H9 (cell line): ENCODE data around the gene ICE2. TPM values are rescaled to one million over a fixed set of nuclear protein-coding genes. Genes with fewer than 3 reads are reported as not detected.

Source experiments
- DNase-seq: peaks from one replicate; pipeline ENCODE4 v3.0.0-alpha.2; 2017
- H2AFZ ChIP-seq: one replicate; pipeline ENCODE4 v1.6.1; 2013; ENCODE audit warnings: mild to moderate bottlenecking, low read length, control low read depth, moderate library complexity
- H2AK5ac ChIP-seq: 2 replicates; pipeline ENCODE4 v1.6.1; 2013; ENCODE audit warnings: low read length, control low read depth, mixed read lengths; ENCODE audit not compliant: insufficient read length
- H2BK120ac ChIP-seq: one replicate; pipeline ENCODE4 v1.6.1; 2013; ENCODE audit warnings: low read depth, mild to moderate bottlenecking, low read length, control low read depth, inconsistent platforms; ENCODE audit not compliant: poor library complexity, severe bottlenecking
- H2BK12ac ChIP-seq: 2 replicates; pipeline ENCODE4 v1.6.1; 2013; ENCODE audit warnings: low read length, control low read depth, mixed read lengths, low read depth; ENCODE audit not compliant: insufficient read length
- H2BK15ac ChIP-seq: 2 replicates; pipeline ENCODE4 v1.6.1; 2013; ENCODE audit warnings: low read depth, low read length, control low read depth
- H2BK20ac ChIP-seq: one replicate; pipeline ENCODE4 v1.6.1; 2013; ENCODE audit warnings: low read depth, mild to moderate bottlenecking, low read length, control low read depth, inconsistent platforms; ENCODE audit not compliant: poor library complexity, severe bottlenecking
- H2BK5ac ChIP-seq: 2 replicates; pipeline ENCODE4 v1.6.1; 2013; ENCODE audit warnings: low read length, control low read depth, mixed read lengths; ENCODE audit not compliant: insufficient read length
- H3K14ac ChIP-seq: 2 replicates; pipeline ENCODE4 v1.6.1; 2013; ENCODE audit warnings: low read length, control low read depth; ENCODE audit not compliant: insufficient read depth
- H3K18ac ChIP-seq: 2 replicates; pipeline ENCODE4 v1.6.1; 2013; ENCODE audit warnings: low read depth, mild to moderate bottlenecking, mixed read lengths, low read length, control low read depth; ENCODE audit not compliant: insufficient read length
- H3K23ac ChIP-seq: 2 replicates; pipeline ENCODE4 v1.6.1; 2013; ENCODE audit warnings: low read length, control low read depth, mixed read lengths, low read depth; ENCODE audit not compliant: insufficient read length
- H3K23me2 ChIP-seq: 2 replicates; pipeline ENCODE4 v1.6.1; 2013; ENCODE audit warnings: low read depth, mild to moderate bottlenecking, mixed read lengths, low read length, control low read depth; ENCODE audit not compliant: insufficient read length, poor library complexity, severe bottlenecking
- H3K27ac ChIP-seq: 2 replicates; pipeline ENCODE4 v1.5.1; 2013; ENCODE audit warnings: low read length, control low read depth, mixed read lengths, low read depth; ENCODE audit not compliant: insufficient read length
- H3K27me3 ChIP-seq: 2 replicates; pipeline ENCODE4 v1.6.1; 2013; ENCODE audit warnings: low read length, control low read depth, inconsistent platforms; ENCODE audit not compliant: insufficient read depth
- H3K4ac ChIP-seq: 2 replicates; pipeline ENCODE4 v1.6.1; 2013; ENCODE audit warnings: low read depth, mild to moderate bottlenecking, control low read depth, inconsistent platforms, low read length, moderate library complexity
- H3K4me1 ChIP-seq: 2 replicates; pipeline ENCODE4 v1.6.1; 2013; ENCODE audit warnings: low read length, control low read depth, inconsistent platforms; ENCODE audit not compliant: insufficient read depth
- H3K4me2 ChIP-seq: 2 replicates; pipeline ENCODE4 v1.6.1; 2013; ENCODE audit warnings: low read length, control low read depth, mixed read lengths; ENCODE audit not compliant: insufficient read length, insufficient read depth
- H3K56ac ChIP-seq: 2 replicates; pipeline ENCODE4 v1.6.1; 2013; ENCODE audit warnings: low read depth, mild to moderate bottlenecking, mixed read lengths, low read length, control low read depth; ENCODE audit not compliant: insufficient read length
- H3K79me1 ChIP-seq: 2 replicates; pipeline ENCODE4 v1.6.1; 2013; ENCODE audit warnings: low read depth, mild to moderate bottlenecking, moderate library complexity, low read length, control low read depth, inconsistent platforms; ENCODE audit not compliant: insufficient read depth, poor library complexity, severe bottlenecking
- H3K79me2 ChIP-seq: 2 replicates; pipeline ENCODE4 v1.6.1; 2013; ENCODE audit warnings: low read length, control low read depth, inconsistent platforms; ENCODE audit not compliant: insufficient read depth
- H3K9ac ChIP-seq: 2 replicates; pipeline ENCODE4 v1.6.1; 2013; ENCODE audit warnings: low read length, control low read depth, mixed read lengths; ENCODE audit not compliant: insufficient read length; ENCODE audit errors: extremely low read depth
- H3K9me3 ChIP-seq: one replicate; pipeline ENCODE4 v1.6.1; 2013; ENCODE audit warnings: low read depth, low read length, inconsistent platforms; ENCODE audit not compliant: control insufficient read depth
- H3T11ph ChIP-seq: one replicate; pipeline ENCODE4 v1.6.1; 2013; ENCODE audit warnings: mild to moderate bottlenecking, low read length, control low read depth, inconsistent platforms
- H4K20me1 ChIP-seq: one replicate; pipeline ENCODE4 v1.6.1; 2013; ENCODE audit not compliant: control insufficient read depth, insufficient read length, insufficient read depth
- H4K5ac ChIP-seq: 2 replicates; pipeline ENCODE4 v1.6.1; 2013; ENCODE audit warnings: low read depth, mild to moderate bottlenecking, mixed read lengths, low read length, control low read depth; ENCODE audit not compliant: insufficient read length
- H4K8ac ChIP-seq: replicated peaks from 2 replicates; pipeline ENCODE4 v1.6.1; 2013; ENCODE audit warnings: low read length, control low read depth, mixed read lengths, low read depth; ENCODE audit not compliant: insufficient read length
- H4K91ac ChIP-seq: 2 replicates; pipeline ENCODE4 v1.6.1; 2013; ENCODE audit warnings: low read depth, mild to moderate bottlenecking, moderate library complexity, mixed read lengths, low read length, control low read depth; ENCODE audit not compliant: insufficient read length
- H3K27ac Mint-ChIP-seq, 3 experiments: 2 replicates in 2 of 3; 3 replicates in 1 of 3; pipeline ENCODE4 v1.8.0; 2020 to 2021; ENCODE audit warnings: mixed read lengths in 3 of 3, mild to moderate bottlenecking in 1 of 3, moderate library complexity in 1 of 3
- H3K27me3 Mint-ChIP-seq: 2 replicates; pipeline ENCODE4 v1.8.0; 2021; ENCODE audit warnings: low read depth, mild to moderate bottlenecking, moderate library complexity, mixed read lengths
- H3K36me3 Mint-ChIP-seq, 3 experiments: 2 replicates in 2 of 3; 3 replicates in 1 of 3; pipeline ENCODE4 v1.8.0; 2020 to 2021; ENCODE audit warnings: low read depth in 3 of 3, mixed read lengths in 3 of 3; ENCODE audit not compliant: insufficient read depth in 1 of 3
- H3K4me1 Mint-ChIP-seq, 2 experiments: 2 replicates each; pipeline ENCODE4 v1.8.0; 2020; ENCODE audit warnings: mixed read lengths in 2 of 2
- H3K4me3 Mint-ChIP-seq, 2 experiments: 2 replicates in 1 of 2; 3 replicates in 1 of 2; pipeline ENCODE4 v1.8.0; 2020 to 2021; ENCODE audit warnings: mild to moderate bottlenecking in 2 of 2, mixed read lengths in 2 of 2, moderate library complexity in 1 of 2
- H3K9me3 Mint-ChIP-seq, 2 experiments: 2 replicates in 1 of 2; 3 replicates in 1 of 2; pipeline ENCODE4 v1.8.0; 2020; ENCODE audit warnings: mild to moderate bottlenecking in 2 of 2, mixed read lengths in 2 of 2, moderate library complexity in 1 of 2
- CTCF ChIP-seq: fragments of 200-600 bp; sonication (generic); conservative IDR thresholded peaks from 3 replicates; pipeline ENCODE4 v1.8.0; 2021; ENCODE audit warnings: antibody characterized with exemption, mild to moderate bottlenecking
- total RNA-seq: library from RNA; stranded (reverse); gene quantifications from 2 replicates; pipeline ENCODE4 v1.2.1, GENCODE V29; 2021

The ICE2 gene
- total RNA-seq, 1 experiment from 2014 or later, result 76.3 TPM

- H2BK12ac ChIP-seq, result no peak overlapping the region
- H3K18ac ChIP-seq, result no peak overlapping the region
- no peak overlapping the region for H3K23ac ChIP-seq
- no peak overlapping the region for H2BK15ac ChIP-seq
- H4K5ac ChIP-seq, result no peak overlapping the region
- no peak overlapping the region for H3K4ac ChIP-seq
- DNase-seq, result no peak
- H2AK5ac ChIP-seq, result no peak overlapping the region
- H4K8ac ChIP-seq, result no peak overlapping the region
- no peak overlapping the region for H2AFZ ChIP-seq
- no peaks in the 10 kb centered on the region for H3K27me3 ChIP-seq
- no peak overlapping the region for H3K14ac ChIP-seq
- no peak overlapping the region for H2BK5ac ChIP-seq
- H3K9ac ChIP-seq, result no peak overlapping the region
- no peak overlapping the region for H3K27ac Mint-ChIP-seq
- no peak overlapping the region for H3K56ac ChIP-seq
- H3K4me2 ChIP-seq, result no peak overlapping the region
- H3K23me2 ChIP-seq, result no peaks in the 10 kb centered on the region
- H3K4me1 ChIP-seq, result no peaks in the 10 kb centered on the region
- H4K20me1 ChIP-seq, result no peaks in the 10 kb centered on the region
- no peak overlapping the region for H3T11ph ChIP-seq
- H3K9me3 Mint-ChIP-seq, result no peaks in the 10 kb centered on the region
- no peak overlapping the region for H2BK120ac ChIP-seq
- no peak overlapping the region for H3K27ac ChIP-seq
- no peak overlapping the region for H2BK20ac ChIP-seq
- H3K27me3 Mint-ChIP-seq, result no peaks in the 10 kb centered on the region; the same call in 1 of the 2 replicates
- H3K4me1 Mint-ChIP-seq, result peaks cover 5 to 9% of the 10 kb centered on the region in 2 experiments
- no peaks in the 10 kb centered on the region for H3K79me2 ChIP-seq
- H3K79me1 ChIP-seq, result no peaks in the 10 kb centered on the region
- no peak overlapping the region for H4K91ac ChIP-seq
- no peak overlapping the region for H3K4me3 Mint-ChIP-seq
- TF ChIP-seq CTCF, result no peak
- no peaks in the 10 kb centered on the region for H3K9me3 ChIP-seq
- H3K36me3 Mint-ChIP-seq, result no peaks in the 10 kb centered on the region
These were observed 71.5 kb downstream of the ICE2 start for GRCh38 chr15:60407415-60407805.
